ENCODE data around the gene SLC11A2.
"Not testable (repeated sequence)": the region's sequence is repeated elsewhere in the genome, so short reads cannot be mapped to it uniquely, and the experiment has no call there.

The SLC11A2 gene

GRCh38 chr12:50949801-50950302, 76.3 kb downstream of the SLC11A2 start:
- DNase-seq (ENCODE audit: low read depth in 1 of 2, low spot score in 1 of 2), result no peak

- DNase-seq (ENCODE audit: low read depth in 1 of 2, low spot score in 1 of 2), result no peak
Measured at GRCh38 chr12:50948798-50949197, 77.4 kb downstream of the SLC11A2 start.

DNA sequence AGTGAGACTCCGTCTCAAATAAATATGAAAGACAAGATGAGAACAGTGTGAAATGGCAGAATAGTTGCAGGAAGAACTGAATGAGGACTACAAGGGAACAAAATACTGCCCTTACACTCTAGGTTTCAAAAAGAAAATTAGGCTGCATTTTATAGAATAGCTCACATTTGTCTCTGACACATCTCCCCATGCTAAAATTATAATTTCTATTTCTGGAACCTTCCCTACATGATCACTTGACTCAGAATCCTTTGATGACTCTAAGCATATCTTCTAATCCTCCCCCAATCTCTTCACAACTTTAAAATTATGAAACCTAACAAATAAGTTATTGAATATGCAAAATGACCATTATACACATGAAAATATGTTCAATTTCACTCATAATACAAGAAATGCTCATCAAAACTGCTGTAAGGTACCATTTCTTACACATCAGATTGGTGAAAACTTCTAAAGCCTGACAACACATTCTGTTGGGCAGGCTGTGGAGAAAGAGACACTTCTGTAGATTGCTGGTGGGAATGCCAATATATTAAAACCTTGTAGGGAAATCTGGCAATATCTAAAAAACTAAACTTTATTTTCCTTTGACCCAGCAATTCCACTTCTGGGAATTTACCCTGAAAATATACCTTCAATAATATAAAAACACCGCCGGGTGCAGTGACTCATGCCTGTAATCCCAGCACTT, 78.1 kb downstream of the SLC11A2 start:
- DNase-seq (ENCODE audit: low read depth in 1 of 2, low spot score in 1 of 2), result no peak

GRCh38 chr12:50937653-50938052, 88.5 kb downstream of the SLC11A2 start:
- DNase-seq (ENCODE audit: low read depth in 1 of 2, low spot score in 1 of 2), result no peak

GRCh38 chr12:50936821-50937530, 89.2 kb downstream of the SLC11A2 start:
- no peak for DNase-seq (ENCODE audit: low read depth in 1 of 2, low spot score in 1 of 2)

- no peak for DNase-seq (ENCODE audit: low read depth in 1 of 2, low spot score in 1 of 2)
Measured at GRCh38 chr12:50934981-50935807, 91.0 kb downstream of the SLC11A2 start.

- no peak for DNase-seq (ENCODE audit: low read depth in 1 of 2, low spot score in 1 of 2)
Measured at GRCh38 chr12:50934371-50934851, 91.8 kb downstream of the SLC11A2 start.

- no peak for DNase-seq (ENCODE audit: low read depth in 1 of 2, low spot score in 1 of 2)
Measured at GRCh38 chr12:50933459-50934124, 92.6 kb downstream of the SLC11A2 start.

DNA sequence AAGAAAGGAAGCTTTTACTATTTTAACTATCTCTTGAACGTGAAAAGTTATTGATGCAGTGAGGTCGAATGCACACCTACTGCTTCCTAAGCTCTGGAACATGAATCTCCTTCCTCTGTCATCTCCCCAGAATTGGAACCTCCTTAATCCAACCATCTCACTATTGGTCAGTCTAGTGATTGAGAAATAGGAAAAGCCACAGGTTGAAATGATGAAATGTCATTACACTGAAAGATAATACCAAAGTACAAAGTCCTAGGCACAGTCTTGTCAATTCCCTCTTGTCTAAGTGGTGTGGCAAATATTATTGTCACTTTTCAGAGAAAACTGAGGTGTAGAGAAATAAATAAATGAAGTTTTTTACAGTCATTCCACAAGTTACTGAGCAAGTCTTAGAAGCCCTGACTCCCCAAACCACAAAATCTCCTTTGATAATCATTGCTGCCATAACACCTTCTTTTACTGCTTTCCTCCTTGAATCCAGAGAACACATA, 93.3 kb downstream of the SLC11A2 start:
- DNase-seq (ENCODE audit: low read depth in 1 of 2, low spot score in 1 of 2), result no peak

- DNase-seq (ENCODE audit: low read depth in 1 of 2, low spot score in 1 of 2), result not testable (repeated sequence)
Measured at GRCh38 chr12:50930477-50930876, 95.7 kb downstream of the SLC11A2 start.

DNA sequence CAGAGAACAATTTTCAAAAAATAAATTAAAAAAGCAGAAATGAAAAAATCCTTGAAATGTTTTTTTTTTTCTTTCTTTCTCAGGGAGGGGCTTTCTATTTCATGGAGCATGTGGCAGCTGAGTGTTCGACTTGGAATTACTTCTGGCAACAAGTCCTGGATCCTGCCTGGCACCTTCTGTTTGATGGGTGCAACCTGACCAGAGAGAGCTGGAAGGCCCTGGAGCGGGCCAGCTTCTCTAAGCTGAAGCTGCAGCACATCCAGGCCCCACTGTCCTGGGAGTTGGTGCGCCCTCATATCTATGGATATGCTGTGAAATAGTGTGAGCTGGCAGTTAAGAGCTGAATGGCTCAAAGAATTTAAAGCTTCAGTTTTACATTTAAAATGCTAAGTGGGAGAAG, 96.4 kb downstream of the SLC11A2 start:
- DNase-seq (ENCODE audit: low read depth in 1 of 2, low spot score in 1 of 2), result no peak
